Stimulated activated naive CD4-positive, alpha-beta T cell (primary cell): Measurements from ENCODE around the gene ATAD2B.

Experiments used
- DNase-seq, 6 experiments: peaks; one replicate each; lab custom pipeline; 2025; lab: John Stamatoyannopoulos, UW

ATAD2B gene

GRCh38 chr2:23836971-23837565 lies 89.9 kb downstream of the ATAD2B start:
- DNase-seq: no peak

- no peak for DNase-seq
These were observed 90.4 kb downstream of the ATAD2B start for GRCh38 chr2:23836505-23836904.

GRCh38 chr2:23835988-23836387 lies 90.9 kb downstream of the ATAD2B start:
- DNase-seq: no peak

GRCh38 chr2:23835423-23835822 lies 91.5 kb downstream of the ATAD2B start:
- no peak for DNase-seq

- DNase-seq: no peak
These were observed 97.9 kb downstream of the ATAD2B start for GRCh38 chr2:23828986-23829385.

GRCh38 chr2:23828256-23828980 lies 98.5 kb downstream of the ATAD2B start:
- DNase-seq: no peak

- no peak for DNase-seq
These were observed 99.6 kb downstream of the ATAD2B start for GRCh38 chr2:23827287-23827686.

- DNase-seq: no peak
These were observed 100.2 kb downstream of the ATAD2B start for GRCh38 chr2:23826771-23827170.

- DNase-seq: no peak
These were observed 100.9 kb downstream of the ATAD2B start for GRCh38 chr2:23826040-23826439.

- peak in 3 of 6 experiments; percentile 28 to 53 (median 43) for DNase-seq
These were observed 102.1 kb downstream of the ATAD2B start for GRCh38 chr2:23824777-23825212.

GRCh38 chr2:23823863-23824262 lies 103.1 kb downstream of the ATAD2B start:
- DNase-seq: no peak

- DNase-seq: no peak
These were observed 112.0 kb downstream of the ATAD2B start for GRCh38 chr2:23814963-23815362.

- DNase-seq: no peak
These were observed 113.5 kb downstream of the ATAD2B start for GRCh38 chr2:23813438-23813837.

GRCh38 chr2:23809150-23809549 lies 117.8 kb downstream of the ATAD2B start:
- no peak for DNase-seq

- no peak for DNase-seq
These were observed 120.2 kb downstream of the ATAD2B start for GRCh38 chr2:23806665-23807249.

GRCh38 chr2:23806201-23806600 lies 120.7 kb downstream of the ATAD2B start:
- DNase-seq: no peak

GRCh38 chr2:23803965-23804542 lies 122.9 kb downstream of the ATAD2B start:
- DNase-seq: no peak

GRCh38 chr2:23803264-23803964 lies 123.5 kb downstream of the ATAD2B start:
- no peak for DNase-seq

GRCh38 chr2:23801396-23801795 lies 125.5 kb downstream of the ATAD2B start:
- no peak for DNase-seq

- no peak for DNase-seq
These were observed 132.7 kb downstream of the ATAD2B start for GRCh38 chr2:23794234-23794633.

GRCh38 chr2:23793476-23793875 lies 133.4 kb downstream of the ATAD2B start:
- DNase-seq: no peak

GRCh38 chr2:23791030-23791429 lies 135.9 kb downstream of the ATAD2B start:
- DNase-seq: no peak
